ENCODE data around the gene GMDS.

Gene GMDS

GRCh38 chr6:1892716-1893115 is 352.7 kb downstream of the GMDS start:
- POLR2A ChIA-PET (ENCODE audit: low non-redundant PET), result interaction anchor here (0.5 kb wide), 1 partner anchor 546 kb away, joined by 3 read pairs; no protein-coding TSS in a partner anchor
- CTCF ChIA-PET, result interaction anchor here (0.8 kb wide), 1 partner anchor 536 kb away, joined by 4 read pairs; no protein-coding TSS in a partner anchor

DNA sequence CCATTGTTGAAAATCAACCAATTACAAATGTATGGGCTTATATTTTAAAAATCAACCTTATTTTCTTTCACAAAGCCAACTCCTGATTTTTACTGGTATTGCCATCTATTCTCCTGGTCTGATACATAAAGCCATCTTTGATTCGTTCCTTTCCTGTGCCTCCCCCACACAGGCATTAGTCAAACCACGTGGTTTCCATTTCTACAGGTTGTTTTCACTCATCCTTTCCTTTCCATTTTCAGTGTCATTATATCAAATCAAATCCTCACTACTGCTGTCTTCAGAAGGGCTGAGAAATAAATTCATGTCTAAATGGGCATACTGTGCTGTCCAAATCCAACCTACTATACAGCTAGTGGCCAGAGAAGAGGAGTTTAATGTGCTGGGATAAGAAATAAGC is 354.4 kb downstream of the GMDS start:
- TF ChIP-seq, protein P1, sequence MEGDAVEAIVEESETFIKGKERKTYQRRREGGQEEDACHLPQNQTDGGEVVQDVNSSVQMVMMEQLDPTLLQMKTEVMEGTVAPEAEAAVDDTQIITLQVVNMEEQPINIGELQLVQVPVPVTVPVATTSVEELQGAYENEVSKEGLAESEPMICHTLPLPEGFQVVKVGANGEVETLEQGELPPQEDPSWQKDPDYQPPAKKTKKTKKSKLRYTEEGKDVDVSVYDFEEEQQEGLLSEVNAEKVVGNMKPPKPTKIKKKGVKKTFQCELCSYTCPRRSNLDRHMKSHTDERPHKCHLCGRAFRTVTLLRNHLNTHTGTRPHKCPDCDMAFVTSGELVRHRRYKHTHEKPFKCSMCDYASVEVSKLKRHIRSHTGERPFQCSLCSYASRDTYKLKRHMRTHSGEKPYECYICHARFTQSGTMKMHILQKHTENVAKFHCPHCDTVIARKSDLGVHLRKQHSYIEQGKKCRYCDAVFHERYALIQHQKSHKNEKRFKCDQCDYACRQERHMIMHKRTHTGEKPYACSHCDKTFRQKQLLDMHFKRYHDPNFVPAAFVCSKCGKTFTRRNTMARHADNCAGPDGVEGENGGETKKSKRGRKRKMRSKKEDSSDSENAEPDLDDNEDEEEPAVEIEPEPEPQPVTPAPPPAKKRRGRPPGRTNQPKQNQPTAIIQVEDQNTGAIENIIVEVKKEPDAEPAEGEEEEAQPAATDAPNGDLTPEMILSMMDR (conservative IDR thresholded peaks at IDR 0.05; ENCODE audit: low read depth), result no peak
- ChIA-PET POLR2A (ENCODE audit: low non-redundant PET) (no interaction called here), CTCF (no interaction called here)
- no peak overlapping the region for H3K27ac ChIP-seq
- no peak for DNase-seq (ENCODE audit: low spot score)

More at GRCh38 chr6:1892716-1893115, 352.7 kb downstream of the GMDS start:
- TF ChIP-seq, protein P1 (conservative IDR thresholded peaks at IDR 0.05; ENCODE audit: low read depth), result no peak
- DNase-seq (ENCODE audit: low spot score), result no peak
- no peak overlapping the region for H3K27ac ChIP-seq

- POLR2A ChIA-PET (ENCODE audit: low non-redundant PET), result no interaction called here
- TF ChIP-seq, protein P1 (conservative IDR thresholded peaks at IDR 0.05; ENCODE audit: low read depth), result no peak
- DNase-seq (ENCODE audit: low spot score), result peak; percentile 73
- CTCF ChIA-PET, result no interaction called here
- no peak overlapping the region for H3K27ac ChIP-seq
Measured at GRCh38 chr6:1890071-1890470, 355.3 kb downstream of the GMDS start.

- no peak for DNase-seq (ENCODE audit: low spot score)
- CTCF ChIA-PET, result no interaction called here
- TF ChIP-seq, protein P1 (conservative IDR thresholded peaks at IDR 0.05; ENCODE audit: low read depth), result no peak
- POLR2A ChIA-PET (ENCODE audit: low non-redundant PET), result no interaction called here
- H3K27ac ChIP-seq, result no peak overlapping the region
Measured at GRCh38 chr6:1885576-1886011, 359.8 kb downstream of the GMDS start.

GRCh38 chr6:1884313-1884712 is 361.1 kb downstream of the GMDS start:
- POLR2A ChIA-PET (ENCODE audit: low non-redundant PET), result no interaction called here
- CTCF ChIA-PET, result no interaction called here
- no peak overlapping the region for H3K27ac ChIP-seq
- TF ChIP-seq, protein P1 (conservative IDR thresholded peaks at IDR 0.05; ENCODE audit: low read depth), result no peak
- no peak for DNase-seq (ENCODE audit: low spot score)

- CTCF ChIA-PET, result no interaction called here
Measured at GRCh38 chr6:1878330-1878729, 367.1 kb downstream of the GMDS start.

More at GRCh38 chr6:1878330-1878729, 367.1 kb downstream of the GMDS start:
- TF ChIP-seq, protein P1 (conservative IDR thresholded peaks at IDR 0.05; ENCODE audit: low read depth), result no peak
- POLR2A ChIA-PET (ENCODE audit: low non-redundant PET), result no interaction called here
- H3K27ac ChIP-seq, result no peak overlapping the region
- DNase-seq (ENCODE audit: low spot score), result no peak

All from RWPE1 (cell line).